GM23338 (cell line): ENCODE measurements around the gene SHISA7.

Source experiments
- TF ChIP-seq, protein P1 (sequence below), 2 experiments: fragments of 200-600 bp in 1 of 2; sonication (generic) in 1 of 2; conservative IDR thresholded peaks; 2 replicates each; pipeline versions ENCODE4 v1.5.1 to v1.6.1; 2016 to 2017; ENCODE audit warnings: antibody characterized with exemption in 2 of 2, low read depth in 2 of 2, mild to moderate bottlenecking in 2 of 2, moderate library complexity in 1 of 2
- TF ChIP-seq, protein P2 (sequence below): IDR thresholded peaks from 2 replicates; pipeline ENCODE4 v1.6.1; 2016; ENCODE audit warnings: antibody characterized with exemption

DNA sequence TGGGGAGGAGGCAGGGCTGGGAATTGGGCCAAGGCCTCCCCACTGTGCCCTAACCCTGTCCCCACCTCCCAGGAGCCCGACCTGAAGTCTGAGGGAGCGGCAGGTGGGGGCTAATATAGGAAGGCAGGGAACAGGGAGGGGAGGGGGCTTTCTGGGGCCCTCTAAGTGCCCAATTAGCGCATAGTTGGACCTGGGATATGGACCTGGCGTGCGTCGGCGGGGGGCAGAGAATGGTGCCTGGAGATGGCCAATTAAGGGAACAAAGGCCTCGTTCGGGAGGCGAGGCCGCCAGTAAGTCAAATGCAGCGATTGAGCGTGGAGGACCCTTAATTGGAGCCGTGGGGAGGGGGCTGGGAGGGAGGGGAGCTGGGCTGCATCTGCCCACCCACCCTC, 21.6 kb upstream of the SHISA7 start, which contains the start of gene C19orf85:
- TF ChIP-seq, protein P1, sequence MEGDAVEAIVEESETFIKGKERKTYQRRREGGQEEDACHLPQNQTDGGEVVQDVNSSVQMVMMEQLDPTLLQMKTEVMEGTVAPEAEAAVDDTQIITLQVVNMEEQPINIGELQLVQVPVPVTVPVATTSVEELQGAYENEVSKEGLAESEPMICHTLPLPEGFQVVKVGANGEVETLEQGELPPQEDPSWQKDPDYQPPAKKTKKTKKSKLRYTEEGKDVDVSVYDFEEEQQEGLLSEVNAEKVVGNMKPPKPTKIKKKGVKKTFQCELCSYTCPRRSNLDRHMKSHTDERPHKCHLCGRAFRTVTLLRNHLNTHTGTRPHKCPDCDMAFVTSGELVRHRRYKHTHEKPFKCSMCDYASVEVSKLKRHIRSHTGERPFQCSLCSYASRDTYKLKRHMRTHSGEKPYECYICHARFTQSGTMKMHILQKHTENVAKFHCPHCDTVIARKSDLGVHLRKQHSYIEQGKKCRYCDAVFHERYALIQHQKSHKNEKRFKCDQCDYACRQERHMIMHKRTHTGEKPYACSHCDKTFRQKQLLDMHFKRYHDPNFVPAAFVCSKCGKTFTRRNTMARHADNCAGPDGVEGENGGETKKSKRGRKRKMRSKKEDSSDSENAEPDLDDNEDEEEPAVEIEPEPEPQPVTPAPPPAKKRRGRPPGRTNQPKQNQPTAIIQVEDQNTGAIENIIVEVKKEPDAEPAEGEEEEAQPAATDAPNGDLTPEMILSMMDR (conservative IDR thresholded peaks at IDR 0.05; ENCODE audit: low read depth in 2 of 2), result no peak
- TF ChIP-seq, protein P2, sequence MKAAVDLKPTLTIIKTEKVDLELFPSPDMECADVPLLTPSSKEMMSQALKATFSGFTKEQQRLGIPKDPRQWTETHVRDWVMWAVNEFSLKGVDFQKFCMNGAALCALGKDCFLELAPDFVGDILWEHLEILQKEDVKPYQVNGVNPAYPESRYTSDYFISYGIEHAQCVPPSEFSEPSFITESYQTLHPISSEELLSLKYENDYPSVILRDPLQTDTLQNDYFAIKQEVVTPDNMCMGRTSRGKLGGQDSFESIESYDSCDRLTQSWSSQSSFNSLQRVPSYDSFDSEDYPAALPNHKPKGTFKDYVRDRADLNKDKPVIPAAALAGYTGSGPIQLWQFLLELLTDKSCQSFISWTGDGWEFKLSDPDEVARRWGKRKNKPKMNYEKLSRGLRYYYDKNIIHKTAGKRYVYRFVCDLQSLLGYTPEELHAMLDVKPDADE, result no peak
